Activated T-helper 9 cell treated with anti-CD3 and anti-CD28 coated beads, Interleukin-2, amount 50 U/mL, for 16 hours (primary cell): ENCODE data around the gene NR2F1-AS1.
"Not testable (repeated sequence)": the region's sequence is repeated elsewhere in the genome, so short reads cannot be mapped to it uniquely, and the experiment has no call there.

Experiments
- DNase-seq: peaks from one replicate; pipeline ENCODE4 v3.0.0-alpha.2; 2020; ENCODE audit warnings: low read depth

The NR2F1-AS1 gene

GRCh38 chr5:93517828-93518227 is 63.2 kb downstream of the NR2F1-AS1 start:
- DNase-seq, result no peak

- no peak for DNase-seq
These were observed 67.7 kb downstream of the NR2F1-AS1 start for GRCh38 chr5:93513298-93513697.

- no peak for DNase-seq
These were observed 68.2 kb downstream of the NR2F1-AS1 start for GRCh38 chr5:93512799-93513198.

GRCh38 chr5:93511445-93511844 is 69.6 kb downstream of the NR2F1-AS1 start:
- no peak for DNase-seq

- DNase-seq, result no peak
These were observed 70.2 kb downstream of the NR2F1-AS1 start for GRCh38 chr5:93510626-93511380.

GRCh38 chr5:93505553-93505952 is 75.5 kb downstream of the NR2F1-AS1 start:
- not testable (repeated sequence) for DNase-seq

- no peak for DNase-seq
These were observed 77.4 kb downstream of the NR2F1-AS1 start for GRCh38 chr5:93503598-93504067.

- DNase-seq, result no peak
These were observed 83.9 kb downstream of the NR2F1-AS1 start for GRCh38 chr5:93497096-93497495.

- DNase-seq, result no peak
These were observed 101.0 kb downstream of the NR2F1-AS1 start for GRCh38 chr5:93479982-93480509.

GRCh38 chr5:93477816-93478215 is 103.2 kb downstream of the NR2F1-AS1 start:
- no peak for DNase-seq

GRCh38 chr5:93476251-93476742 is 104.7 kb downstream of the NR2F1-AS1 start:
- no peak for DNase-seq

GRCh38 chr5:93462916-93463315 is 118.1 kb downstream of the NR2F1-AS1 start:
- no peak for DNase-seq

GRCh38 chr5:93461756-93462155 is 119.3 kb downstream of the NR2F1-AS1 start:
- DNase-seq, result no peak

GRCh38 chr5:93460286-93460685 is 120.7 kb downstream of the NR2F1-AS1 start:
- DNase-seq, result no peak

- not testable (repeated sequence) for DNase-seq
These were observed 124.2 kb downstream of the NR2F1-AS1 start for GRCh38 chr5:93456796-93457195.

- DNase-seq, result no peak
These were observed 126.1 kb downstream of the NR2F1-AS1 start for GRCh38 chr5:93454896-93455295.

GRCh38 chr5:93452255-93452654 is 128.8 kb downstream of the NR2F1-AS1 start:
- DNase-seq, result no peak

- no peak for DNase-seq
These were observed 142.9 kb downstream of the NR2F1-AS1 start for GRCh38 chr5:93438124-93438523.

- no peak for DNase-seq
These were observed 144.9 kb downstream of the NR2F1-AS1 start for GRCh38 chr5:93436083-93436482.

GRCh38 chr5:93433422-93433821 is 147.6 kb downstream of the NR2F1-AS1 start:
- no peak for DNase-seq

GRCh38 chr5:93431250-93431649 is 149.8 kb downstream of the NR2F1-AS1 start:
- no peak for DNase-seq

GRCh38 chr5:93430673-93431199 is 150.3 kb downstream of the NR2F1-AS1 start:
- DNase-seq, result no peak

GRCh38 chr5:93430118-93430517 is 150.9 kb downstream of the NR2F1-AS1 start:
- DNase-seq, result no peak
